Stimulated activated CD8-positive, alpha-beta memory T cell treated with anti-CD3 and anti-CD28 coated beads, Interleukin-4, amount 100 ng/mL, for 24 hours (primary cell): ENCODE data around the gene KRT12.
"Not testable (repeated sequence)": the region's sequence is repeated elsewhere in the genome, so short reads cannot be mapped to it uniquely, and the experiment has no call there.

Source experiments
- DNase-seq: peaks from one replicate; pipeline ENCODE4 v3.0.0-alpha.2; 2020; ENCODE audit warnings: low read depth

KRT12 gene

GRCh38 chr17:40814657-40815056 lies 52.4 kb downstream of the KRT12 start:
- DNase-seq = not testable (repeated sequence)

- no peak for DNase-seq
Observed at GRCh38 chr17:40813804-40814203, 53.2 kb downstream of the KRT12 start.

GRCh38 chr17:40812639-40813038 lies 54.4 kb downstream of the KRT12 start:
- no peak for DNase-seq
